ENCODE measurements around the gene SMG7.

- TF ChIP-seq CTCF (IDR thresholded peaks at IDR 0.05; ENCODE audit: poor library complexity, severe bottlenecking) (no peak), REST (IDR thresholded peaks at IDR 0.05; ENCODE audit: borderline replicate concordance) (no peak), EZH2 (IDR thresholded peaks at IDR 0.05; ENCODE audit: borderline replicate concordance, insufficient read depth, low read length, poor library complexity, severe bottlenecking) (no peak), POLR2AphosphoS5 (IDR thresholded peaks at IDR 0.05) (no peak), SMC3 (conservative IDR thresholded peaks at IDR 0.05; ENCODE audit: poor library complexity) (no peak), TAF1 (IDR thresholded peaks at IDR 0.05; ENCODE audit: low read depth) (no peak), EP300 (conservative IDR thresholded peaks at IDR 0.05; ENCODE audit: poor library complexity, severe bottlenecking) (no peak)
Observed at GRCh38 chr1:183508694-183509093, 36.4 kb downstream of the SMG7 start.

Measured in neural cell (in vitro differentiated cells).